GM19193 (cell line): ENCODE results near the gene KRTAP23-1.

Experiments used
- POLR2A ChIP-seq: IDR thresholded peaks from 4 replicates; pipeline ENCODE4 v1.6.1; 2011; ENCODE audit not compliant: insufficient read depth, insufficient read length; ENCODE audit errors: extremely low read depth

Gene KRTAP23-1

GRCh38 chr21:30348506-30348905, at the start of gene KRTAP23-1:
Gene KRTAP23-1, minus strand, starts transcription at chr21:30348606. Its CDS starts 0 bp downstream, at chr21:30348606.
- TF ChIP-seq POLR2A = no peak

GRCh38 chr21:30395731-30396130, 47.3 kb upstream of the KRTAP23-1 start, which contains the start of gene KRTAP13-1:
Gene KRTAP13-1, plus strand, starts transcription at chr21:30396031. Its CDS starts 56 bp downstream, at chr21:30396087.
- no peak for TF ChIP-seq POLR2A

- no peak for TF ChIP-seq POLR2A
These were observed 43.2 kb upstream of the KRTAP23-1 start for GRCh38 chr21:30391492-30392025.

- no peak for TF ChIP-seq POLR2A
These were observed 33.8 kb upstream of the KRTAP23-1 start for GRCh38 chr21:30382201-30382600.

GRCh38 chr21:30372139-30372770, 23.8 kb upstream of the KRTAP23-1 start, which contains the start of gene KRTAP13-2:
Gene KRTAP13-2, minus strand, starts transcription at chr21:30372271. Its CDS starts 58 bp downstream, at chr21:30372213.
- TF ChIP-seq POLR2A = no peak

GRCh38 chr21:30355906-30356305, 7.5 kb upstream of the KRTAP23-1 start:
- TF ChIP-seq POLR2A = no peak

- TF ChIP-seq POLR2A = no peak
These were observed 6.1 kb upstream of the KRTAP23-1 start for GRCh38 chr21:30354308-30355005.

- TF ChIP-seq POLR2A = no peak
These were observed 3.1 kb upstream of the KRTAP23-1 start for GRCh38 chr21:30351534-30351933.

GRCh38 chr21:30349572-30349971, 1.2 kb upstream of the KRTAP23-1 start:
- no peak for TF ChIP-seq POLR2A

- no peak for TF ChIP-seq POLR2A
These were observed 3.4 kb downstream of the KRTAP23-1 start for GRCh38 chr21:30345014-30345413.

- no peak for TF ChIP-seq POLR2A
These were observed 7.5 kb downstream of the KRTAP23-1 start for GRCh38 chr21:30340714-30341573.

- no peak for TF ChIP-seq POLR2A
These were observed 9.7 kb downstream of the KRTAP23-1 start for GRCh38 chr21:30338717-30339116.

- no peak for TF ChIP-seq POLR2A
These were observed 10.6 kb downstream of the KRTAP23-1 start for GRCh38 chr21:30337772-30338171.

- TF ChIP-seq POLR2A = no peak
These were observed 11.1 kb downstream of the KRTAP23-1 start, which contains the start of gene KRTAP27-1 for GRCh38 chr21:30337276-30337744. Gene KRTAP27-1, minus strand, starts transcription at chr21:30337694. Its CDS starts 26 bp downstream, at chr21:30337668.

GRCh38 chr21:30336596-30336995, 11.8 kb downstream of the KRTAP23-1 start:
- no peak for TF ChIP-seq POLR2A
